B cell (primary cell): ENCODE data around the gene CARS2.

ENCODE experiments used
- CTCF ChIP-seq: fragments of 200-600 bp; IDR thresholded peaks from one replicate; pipeline ENCODE4 v1.8.0; 2022; ENCODE audit warnings: antibody characterized with exemption, mild to moderate bottlenecking
- EZH2 ChIP-seq: IDR thresholded peaks from 2 replicates; pipeline ENCODE4 v1.6.1; 2012; ENCODE audit warnings: borderline replicate concordance, low read depth, mild to moderate bottlenecking, moderate library complexity, low read length; ENCODE audit not compliant: insufficient read depth, poor library complexity, severe bottlenecking

DNA sequence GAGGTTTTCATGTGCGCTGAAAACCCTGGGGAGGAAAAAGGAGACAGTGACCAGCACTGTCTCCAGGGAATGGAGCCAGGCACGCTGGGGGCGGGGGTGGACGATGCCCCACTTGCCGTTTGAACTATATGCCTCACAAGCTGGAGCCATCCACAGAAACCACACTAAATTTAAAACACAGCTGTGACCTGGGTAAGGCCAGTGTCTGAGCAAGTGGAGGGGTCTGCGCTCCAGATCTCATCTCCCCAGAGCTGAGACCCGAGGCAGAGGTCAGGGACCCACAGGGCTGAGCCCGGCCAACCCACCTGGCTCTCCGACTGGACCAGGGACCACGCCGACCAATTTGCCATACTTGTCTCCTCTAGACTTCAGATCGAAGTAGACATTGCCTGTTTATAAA, 23.2 kb downstream of the CARS2 start:
- TF ChIP-seq EZH2 (no peak), CTCF (no peak)
